ENCODE results near the gene MTUS2.

- TF ChIP-seq POLR2AphosphoS5 (IDR thresholded peaks at IDR 0.05) (no peak), CTCF (IDR thresholded peaks at IDR 0.05) (no peak), POLR2A (IDR thresholded peaks at IDR 0.05) (no peak)
Observed at GRCh38 chr13:28825379-28825778, 5.2 kb downstream of the MTUS2 start.
